ENCODE results near the gene FBXL15. TPM values are rescaled to one million over a fixed set of nuclear protein-coding genes. Genes with fewer than 3 reads are reported as not detected.

The FBXL15 gene
- total and polyA plus RNA-seq, 2 experiments from 2014 or later = 18.5 to 36.1 TPM

DNA sequence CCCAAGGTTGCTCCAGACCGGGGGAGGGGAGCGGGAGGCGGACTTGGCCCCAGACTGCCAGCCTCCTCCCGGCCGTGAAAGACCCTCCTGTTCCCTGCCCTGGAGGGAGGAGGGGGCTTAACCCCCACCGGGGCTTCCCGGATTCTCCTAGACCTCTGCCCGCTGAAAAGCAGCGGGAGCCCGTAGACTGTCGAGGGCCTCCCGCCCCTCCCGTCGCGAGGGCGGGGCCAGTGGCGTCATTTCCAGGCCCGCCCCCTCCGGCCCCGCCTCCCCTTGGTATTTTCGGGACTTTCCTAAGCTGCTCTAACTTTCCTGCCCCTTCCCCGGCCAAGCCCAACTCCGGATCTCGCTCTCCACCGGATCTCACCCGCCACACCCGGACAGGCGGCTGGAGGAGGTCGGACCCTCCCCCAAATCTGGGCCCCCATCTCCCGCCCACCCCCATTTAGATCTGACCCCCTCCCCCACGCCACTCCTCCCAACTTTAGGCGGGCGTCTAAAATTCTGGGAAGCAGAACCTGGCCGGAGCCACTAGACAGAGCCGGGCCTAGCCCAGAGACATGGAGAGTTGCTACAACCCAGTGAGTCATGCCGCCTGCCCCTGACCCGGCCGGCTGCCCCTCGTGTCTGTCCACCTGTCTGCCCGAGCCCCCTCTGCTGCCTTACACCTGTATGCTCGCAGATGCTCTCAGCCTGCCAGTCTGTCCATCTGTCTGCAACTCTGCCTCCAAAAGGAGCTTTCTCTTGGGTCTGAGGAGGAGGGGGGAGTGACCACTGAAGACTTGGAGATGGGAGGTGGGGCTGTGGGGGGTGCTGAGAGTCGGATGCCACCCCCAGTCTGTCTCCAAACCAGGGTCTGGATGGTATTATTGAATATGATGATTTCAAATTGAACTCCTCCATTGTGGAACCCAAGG is 25.0 kb upstream of the FBXL15 start, which contains the start of gene NFKB2:
Gene NFKB2, plus strand, starts transcription at position 306 of the 917 bp plus-strand sequence. Its CDS starts 255 bp downstream, at position 561.
- Mint-ChIP-seq H3K4me3 (peak within 1 kb of the TSS; percentile 82), H3K4me1 (peaks cover 20% of the 10 kb centered on the region), H3K9me3 (no peaks in the 10 kb centered on the region), H3K36me3 (ENCODE audit: low read depth) (no peaks in the 10 kb centered on the region; the same call in 2 of the 3 replicates), H3K27ac (peak within 1 kb of the TSS; percentile 59; the same call in 1 of the 2 replicates), H3K27me3 (ENCODE audit: insufficient read depth, low read depth, poor library complexity) (peaks cover 38% of the 10 kb centered on the region)
- ATAC-seq (peak; percentile 23), DNase-seq (ENCODE audit: low spot score) (peak; percentile 95)
- H3K9me2 ChIP-seq (ENCODE audit: insufficient read depth) = no peaks in the 10 kb centered on the region
- 0 out of 2 replicates have a peak, but pooled peaks cover 9% of the 10 kb centered on the region for H3F3A ChIP-seq (replicated peaks; ENCODE audit: low read depth)
- peak within 1 kb of the TSS; percentile 97 for H2AFZ ChIP-seq
- peak within 1 kb of the TSS; percentile 96 for H3K4me2 ChIP-seq
- peak within 1 kb of the TSS; percentile 88 for H3K4me3 ChIP-seq
- H3K27ac ChIP-seq (ENCODE audit: low read depth) = no peak within 1 kb of the TSS
- H3K4me1 ChIP-seq (ENCODE audit: insufficient read depth) = peaks cover 13% of the 10 kb centered on the region
- H4K20me1 ChIP-seq (replicated peaks; ENCODE audit: insufficient read depth) = no peaks in the 10 kb centered on the region; the same call in 1 of the 2 replicates
- no peaks in the 10 kb centered on the region for H3K36me3 ChIP-seq (ENCODE audit: insufficient read depth)
- peak; percentile 92 for TF ChIP-seq CREB1 (CRISPR knock-in tag; IDR thresholded peaks at IDR 0.05; ENCODE audit: low read depth)
- TF ChIP-seq POLR2AphosphoS5 (IDR thresholded peaks at IDR 0.05; ENCODE audit: low read depth) = peak; percentile 60
- TF ChIP-seq, protein P1, sequence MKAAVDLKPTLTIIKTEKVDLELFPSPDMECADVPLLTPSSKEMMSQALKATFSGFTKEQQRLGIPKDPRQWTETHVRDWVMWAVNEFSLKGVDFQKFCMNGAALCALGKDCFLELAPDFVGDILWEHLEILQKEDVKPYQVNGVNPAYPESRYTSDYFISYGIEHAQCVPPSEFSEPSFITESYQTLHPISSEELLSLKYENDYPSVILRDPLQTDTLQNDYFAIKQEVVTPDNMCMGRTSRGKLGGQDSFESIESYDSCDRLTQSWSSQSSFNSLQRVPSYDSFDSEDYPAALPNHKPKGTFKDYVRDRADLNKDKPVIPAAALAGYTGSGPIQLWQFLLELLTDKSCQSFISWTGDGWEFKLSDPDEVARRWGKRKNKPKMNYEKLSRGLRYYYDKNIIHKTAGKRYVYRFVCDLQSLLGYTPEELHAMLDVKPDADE (IDR thresholded peaks at IDR 0.05) = no peak
- TF ChIP-seq NANOG (IDR thresholded peaks at IDR 0.05; ENCODE audit: borderline replicate concordance) = no peak
- peaks cover 38% of the 10 kb centered on the region for H3K27me3 ChIP-seq (ENCODE audit: insufficient read depth)
- H3K79me2 ChIP-seq (replicated peaks; ENCODE audit: insufficient read depth) = no peaks in the 10 kb centered on the region

DNA sequence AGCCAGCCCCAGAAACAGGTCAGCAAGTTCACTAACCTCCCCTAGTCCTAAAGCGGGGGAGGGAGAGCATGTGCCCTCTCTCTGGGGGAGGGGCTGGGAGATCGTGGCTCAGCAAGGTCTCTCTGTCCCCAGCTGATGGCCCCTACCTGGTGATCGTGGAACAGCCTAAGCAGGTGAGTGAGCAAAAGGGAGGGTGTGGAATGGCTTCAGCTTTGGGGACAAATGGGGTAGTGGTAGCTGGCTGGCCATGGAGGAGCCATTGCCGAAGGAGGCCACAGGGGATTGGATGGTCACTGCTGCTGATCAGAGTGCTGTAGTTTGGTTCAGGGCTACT is 24.4 kb upstream of the FBXL15 start:
- Histone ChIP-seq H3F3A (replicated peaks; ENCODE audit: low read depth) (0 out of 2 replicates have a peak, but pooled peaks cover 9% of the 10 kb centered on the region), H3K4me1 (ENCODE audit: insufficient read depth) (peaks cover 13% of the 10 kb centered on the region), H3K4me3 (peak overlapping the region; percentile 88), H3K4me2 (peak overlapping the region; percentile 96), H3K79me2 (replicated peaks; ENCODE audit: insufficient read depth) (no peaks in the 10 kb centered on the region), H3K27me3 (ENCODE audit: insufficient read depth) (peaks cover 34% of the 10 kb centered on the region), H3K36me3 (ENCODE audit: insufficient read depth) (no peaks in the 10 kb centered on the region), H2AFZ (0 out of 2 replicates have a peak overlapping the region, but pooled peaks have one; percentile 23), H4K20me1 (replicated peaks; ENCODE audit: insufficient read depth) (no peaks in the 10 kb centered on the region; the same call in 1 of the 2 replicates), H3K9me2 (ENCODE audit: insufficient read depth) (no peaks in the 10 kb centered on the region), H3K27ac (ENCODE audit: low read depth) (no peak overlapping the region)
- H3K4me3 Mint-ChIP-seq = peak overlapping the region; percentile 82
- H3K4me1 Mint-ChIP-seq = peaks cover 20% of the 10 kb centered on the region
- TF ChIP-seq NANOG (IDR thresholded peaks at IDR 0.05; ENCODE audit: borderline replicate concordance) = no peak
- TF ChIP-seq, protein P1 (IDR thresholded peaks at IDR 0.05) = no peak
- peak overlapping the region; percentile 59; the same call in 1 of the 2 replicates for H3K27ac Mint-ChIP-seq
- DNase-seq (ENCODE audit: low spot score) = no peak
- H3K9me3 Mint-ChIP-seq = no peaks in the 10 kb centered on the region
- peaks cover 42% of the 10 kb centered on the region for H3K27me3 Mint-ChIP-seq (ENCODE audit: insufficient read depth, low read depth, poor library complexity)
- no peak for ATAC-seq
- H3K36me3 Mint-ChIP-seq (ENCODE audit: low read depth) = no peaks in the 10 kb centered on the region; the same call in 2 of the 3 replicates

DNA sequence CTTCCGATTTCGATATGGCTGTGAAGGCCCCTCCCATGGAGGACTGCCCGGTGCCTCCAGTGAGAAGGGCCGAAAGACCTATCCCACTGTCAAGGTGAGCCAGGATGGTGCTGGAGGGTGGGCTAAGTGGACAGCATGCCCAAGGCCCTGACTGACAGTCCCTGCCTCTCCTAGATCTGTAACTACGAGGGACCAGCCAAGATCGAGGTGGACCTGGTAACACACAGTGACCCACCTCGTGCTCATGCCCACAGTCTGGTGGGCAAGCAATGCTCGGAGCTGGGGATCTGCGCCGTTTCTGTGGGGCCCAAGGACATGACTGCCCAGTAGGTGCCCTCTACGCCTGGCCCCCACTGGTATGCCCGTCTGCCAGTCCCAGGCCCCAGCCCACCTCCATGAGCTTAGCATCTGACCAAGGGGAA is 23.9 kb upstream of the FBXL15 start:
- Mint-ChIP-seq H3K4me1 (peaks cover 20% of the 10 kb centered on the region), H3K9me3 (no peaks in the 10 kb centered on the region), H3K27me3 (ENCODE audit: insufficient read depth, low read depth, poor library complexity) (peaks cover 44% of the 10 kb centered on the region), H3K27ac (no peak overlapping the region), H3K36me3 (ENCODE audit: low read depth) (no peaks in the 10 kb centered on the region; the same call in 2 of the 3 replicates), H3K4me3 (peak overlapping the region; percentile 82)
- Histone ChIP-seq H3K27ac (ENCODE audit: low read depth) (no peak overlapping the region), H3K79me2 (replicated peaks; ENCODE audit: insufficient read depth) (no peaks in the 10 kb centered on the region), H3F3A (replicated peaks; ENCODE audit: low read depth) (0 out of 2 replicates have a peak, but pooled peaks cover 9% of the 10 kb centered on the region), H4K20me1 (replicated peaks; ENCODE audit: insufficient read depth) (no peaks in the 10 kb centered on the region; the same call in 1 of the 2 replicates), H3K4me2 (peak overlapping the region; percentile 96; the same call in 1 of the 2 replicates), H3K9me2 (ENCODE audit: insufficient read depth) (no peaks in the 10 kb centered on the region), H2AFZ (no peak overlapping the region), H3K4me1 (ENCODE audit: insufficient read depth) (peaks cover 13% of the 10 kb centered on the region), H3K27me3 (ENCODE audit: insufficient read depth) (peaks cover 34% of the 10 kb centered on the region), H3K4me3 (no peak overlapping the region; the same call in 1 of the 2 replicates), H3K36me3 (ENCODE audit: insufficient read depth) (no peaks in the 10 kb centered on the region)
- DNase-seq (ENCODE audit: low spot score) = no peak
- ATAC-seq = no peak
- TF ChIP-seq, protein P2, sequence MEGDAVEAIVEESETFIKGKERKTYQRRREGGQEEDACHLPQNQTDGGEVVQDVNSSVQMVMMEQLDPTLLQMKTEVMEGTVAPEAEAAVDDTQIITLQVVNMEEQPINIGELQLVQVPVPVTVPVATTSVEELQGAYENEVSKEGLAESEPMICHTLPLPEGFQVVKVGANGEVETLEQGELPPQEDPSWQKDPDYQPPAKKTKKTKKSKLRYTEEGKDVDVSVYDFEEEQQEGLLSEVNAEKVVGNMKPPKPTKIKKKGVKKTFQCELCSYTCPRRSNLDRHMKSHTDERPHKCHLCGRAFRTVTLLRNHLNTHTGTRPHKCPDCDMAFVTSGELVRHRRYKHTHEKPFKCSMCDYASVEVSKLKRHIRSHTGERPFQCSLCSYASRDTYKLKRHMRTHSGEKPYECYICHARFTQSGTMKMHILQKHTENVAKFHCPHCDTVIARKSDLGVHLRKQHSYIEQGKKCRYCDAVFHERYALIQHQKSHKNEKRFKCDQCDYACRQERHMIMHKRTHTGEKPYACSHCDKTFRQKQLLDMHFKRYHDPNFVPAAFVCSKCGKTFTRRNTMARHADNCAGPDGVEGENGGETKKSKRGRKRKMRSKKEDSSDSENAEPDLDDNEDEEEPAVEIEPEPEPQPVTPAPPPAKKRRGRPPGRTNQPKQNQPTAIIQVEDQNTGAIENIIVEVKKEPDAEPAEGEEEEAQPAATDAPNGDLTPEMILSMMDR (conservative IDR thresholded peaks at IDR 0.05; ENCODE audit: low read depth in 2 of 2) = no peak
- no peak for TF ChIP-seq POLR2AphosphoS5 (IDR thresholded peaks at IDR 0.05; ENCODE audit: low read depth)
- no peak for TF ChIP-seq ZNF331 (CRISPR knock-in tag; IDR thresholded peaks at IDR 0.05; ENCODE audit: low read depth)
- no peak for TF ChIP-seq JUNB (IDR thresholded peaks at IDR 0.05; ENCODE audit: unreplicated experiment)
- no peak for TF ChIP-seq CREB1 (CRISPR knock-in tag; IDR thresholded peaks at IDR 0.05; ENCODE audit: low read depth)
